ENCODE measurements around the gene KCTD2. TPM values are rescaled to one million over a fixed set of nuclear protein-coding genes. Genes with fewer than 3 reads are reported as not detected.

Gene KCTD2
- total and polyA plus RNA-seq, 9 of the 15 experiments (the other 6 are each of a cell fraction or from before 2014, with no cell fraction given), result 1.7 to 32.9 (median 15.8) TPM

GRCh38 chr17:75012346-75013091 is 34.5 kb upstream of the KCTD2 start, which contains the start of gene MRPL58 (continued):
- TF ChIP-seq PHF20 (IDR thresholded peaks at IDR 0.05; ENCODE audit: partially characterized antibody), result peak; percentile 96
- no peak for TF ChIP-seq ZC3H4 (CRISPR knock-in tag; IDR thresholded peaks at IDR 0.05; ENCODE audit: borderline replicate concordance)
- TF ChIP-seq HDAC8 (tag; IDR thresholded peaks at IDR 0.05), result no peak
- TF ChIP-seq TAF15 (IDR thresholded peaks at IDR 0.05; ENCODE audit: low read depth, low read length), result no peak
- TF ChIP-seq, protein P1, sequence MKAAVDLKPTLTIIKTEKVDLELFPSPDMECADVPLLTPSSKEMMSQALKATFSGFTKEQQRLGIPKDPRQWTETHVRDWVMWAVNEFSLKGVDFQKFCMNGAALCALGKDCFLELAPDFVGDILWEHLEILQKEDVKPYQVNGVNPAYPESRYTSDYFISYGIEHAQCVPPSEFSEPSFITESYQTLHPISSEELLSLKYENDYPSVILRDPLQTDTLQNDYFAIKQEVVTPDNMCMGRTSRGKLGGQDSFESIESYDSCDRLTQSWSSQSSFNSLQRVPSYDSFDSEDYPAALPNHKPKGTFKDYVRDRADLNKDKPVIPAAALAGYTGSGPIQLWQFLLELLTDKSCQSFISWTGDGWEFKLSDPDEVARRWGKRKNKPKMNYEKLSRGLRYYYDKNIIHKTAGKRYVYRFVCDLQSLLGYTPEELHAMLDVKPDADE (conservative IDR thresholded peaks at IDR 0.05; ENCODE audit: control insufficient read depth, low read depth, low read length), result peak; percentile 90
- no peak for TF ChIP-seq MTA1 (IDR thresholded peaks at IDR 0.05; ENCODE audit: borderline replicate concordance)
- peak; percentile 46 to 59; a peak in 3 of 4 replicates for TF ChIP-seq NRF1 (conservative IDR thresholded peaks at IDR 0.05 in 1 of 2, IDR thresholded peaks at IDR 0.05 in 1 of 2)
- no peak for TF ChIP-seq KLF1 (tag; IDR thresholded peaks at IDR 0.05)
- TF ChIP-seq ILK (tag; IDR thresholded peaks at IDR 0.05; ENCODE audit: borderline replicate concordance, low read depth), result no peak
- TF ChIP-seq ESRRA (IDR thresholded peaks at IDR 0.05; ENCODE audit: borderline replicate concordance, low read depth), result peak; percentile 66; the same call in 1 of the 2 replicates
- TF ChIP-seq, protein P2, sequence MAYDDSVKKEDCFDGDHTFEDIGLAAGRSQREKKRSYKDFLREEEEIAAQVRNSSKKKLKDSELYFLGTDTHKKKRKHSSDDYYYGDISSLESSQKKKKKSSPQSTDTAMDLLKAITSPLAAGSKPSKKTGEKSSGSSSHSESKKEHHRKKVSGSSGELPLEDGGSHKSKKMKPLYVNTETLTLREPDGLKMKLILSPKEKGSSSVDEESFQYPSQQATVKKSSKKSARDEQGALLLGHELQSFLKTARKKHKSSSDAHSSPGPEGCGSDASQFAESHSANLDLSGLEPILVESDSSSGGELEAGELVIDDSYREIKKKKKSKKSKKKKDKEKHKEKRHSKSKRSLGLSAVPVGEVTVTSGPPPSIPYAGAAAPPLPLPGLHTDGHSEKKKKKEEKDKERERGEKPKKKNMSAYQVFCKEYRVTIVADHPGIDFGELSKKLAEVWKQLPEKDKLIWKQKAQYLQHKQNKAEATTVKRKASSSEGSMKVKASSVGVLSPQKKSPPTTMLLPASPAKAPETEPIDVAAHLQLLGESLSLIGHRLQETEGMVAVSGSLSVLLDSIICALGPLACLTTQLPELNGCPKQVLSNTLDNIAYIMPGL (CRISPR knock-in tag; IDR thresholded peaks at IDR 0.05), result peak; percentile 72; the same call in 1 of the 2 replicates
- TF ChIP-seq TARDBP (IDR thresholded peaks at IDR 0.05), result no peak
- no peak for TF ChIP-seq TSC22D4 (tag; IDR thresholded peaks at IDR 0.05)
- no peak for TF ChIP-seq PHB (CRISPR knock-in tag; IDR thresholded peaks at IDR 0.05)
- no peak; the same call in 1 of the 2 replicates for TF ChIP-seq REST (IDR thresholded peaks at IDR 0.05; ENCODE audit: borderline replicate concordance)
- no peak for TF ChIP-seq REST (CRISPR knock-in tag; IDR thresholded peaks at IDR 0.05; ENCODE audit: low read depth)
- TF ChIP-seq SMC3 (conservative IDR thresholded peaks at IDR 0.05; ENCODE audit: insufficient read depth, low read depth, low read length), result peak; percentile 35
- no peak for TF ChIP-seq KLF13 (tag; IDR thresholded peaks at IDR 0.05; ENCODE audit: borderline replicate concordance, low read depth)
